Mesendoderm (in vitro differentiated cells): ENCODE measurements around the gene SERTAD3.
"Not testable (repeated sequence)": the region's sequence is repeated elsewhere in the genome, so short reads cannot be mapped to it uniquely, and the experiment has no call there.

Source experiments
- DNase-seq: peaks from one replicate; pipeline ENCODE4 v3.0.0; 2013
- H2AK5ac ChIP-seq: 2 replicates; pipeline ENCODE4 v1.6.1; 2013; ENCODE audit warnings: low read length, inconsistent platforms
- H2BK120ac ChIP-seq: 2 replicates; pipeline ENCODE4 v1.6.1; 2013; ENCODE audit warnings: low read depth, mild to moderate bottlenecking, low read length, moderate library complexity, mixed read lengths
- H2BK15ac ChIP-seq: replicated peaks from 2 replicates; pipeline ENCODE4 v1.6.1; 2013; ENCODE audit warnings: low read depth, mild to moderate bottlenecking, moderate library complexity
- H2BK5ac ChIP-seq: 2 replicates; pipeline ENCODE4 v1.6.1; 2013; ENCODE audit warnings: low read length, inconsistent platforms
- H3K18ac ChIP-seq: 2 replicates; pipeline ENCODE4 v1.6.1; 2013; ENCODE audit warnings: mild to moderate bottlenecking, low read length, mixed read lengths
- H3K23ac ChIP-seq: one replicate; pipeline ENCODE4 v1.6.1; 2013; ENCODE audit warnings: low read length
- H3K27ac ChIP-seq: 2 replicates; pipeline ENCODE4 v1.5.1; 2013; ENCODE audit warnings: low read depth, mild to moderate bottlenecking, inconsistent platforms, low read length, moderate library complexity
- H3K27me3 ChIP-seq: 2 replicates; pipeline ENCODE4 v1.6.1; 2013; ENCODE audit warnings: low read length, control low read depth, mild to moderate bottlenecking, inconsistent platforms; ENCODE audit not compliant: insufficient read depth, poor library complexity
- H3K36me3 ChIP-seq: 2 replicates; pipeline ENCODE4 v1.6.1; 2013; ENCODE audit warnings: low read length, inconsistent platforms; ENCODE audit not compliant: control insufficient read depth, insufficient read depth
- H3K4ac ChIP-seq: one replicate; pipeline ENCODE4 v1.6.1; 2013; ENCODE audit warnings: low read depth, mild to moderate bottlenecking, low read length, moderate library complexity
- H3K4me1 ChIP-seq: 2 replicates; pipeline ENCODE4 v1.6.1; 2013; ENCODE audit warnings: low read depth, low read length, inconsistent platforms; ENCODE audit not compliant: control insufficient read depth
- H3K4me2 ChIP-seq: 2 replicates; pipeline ENCODE4 v1.6.1; 2013; ENCODE audit warnings: low read length
- H3K4me3 ChIP-seq: 2 replicates; pipeline ENCODE4 v1.5.1; 2013; ENCODE audit warnings: mild to moderate bottlenecking, low read length
- H3K56ac ChIP-seq: one replicate; pipeline ENCODE4 v1.6.1; 2013; ENCODE audit warnings: low read length
- H3K79me1 ChIP-seq: 2 replicates; pipeline ENCODE4 v1.6.1; 2013; ENCODE audit warnings: low read length, inconsistent platforms
- H3K79me2 ChIP-seq: 2 replicates; pipeline ENCODE4 v1.6.1; 2013; ENCODE audit warnings: mild to moderate bottlenecking, low read length; ENCODE audit not compliant: control insufficient read depth, insufficient read depth
- H3K9ac ChIP-seq: 2 replicates; pipeline ENCODE4 v1.6.1; 2013; ENCODE audit warnings: low read length, inconsistent platforms
- H4K5ac ChIP-seq: one replicate; pipeline ENCODE4 v1.6.1; 2013; ENCODE audit warnings: low read length
- H4K8ac ChIP-seq: one replicate; pipeline ENCODE4 v1.6.1; 2013; ENCODE audit warnings: low read depth, mild to moderate bottlenecking, control low read depth, low read length, moderate library complexity
- WGBS: extraction: QIAGEN DNeasy Blood & Tissue Kit; methylation state at CpG from one replicate; pipeline ENCODE4 v1.1.7; 2013; ENCODE audit warnings: low lambda C conversion rate, missing lambda C conversion rate; ENCODE audit not compliant: insufficient coverage; ENCODE audit errors: extremely low coverage; 5-methylcytosine and 5-hydroxymethylcytosine counted together

Gene SERTAD3

DNA sequence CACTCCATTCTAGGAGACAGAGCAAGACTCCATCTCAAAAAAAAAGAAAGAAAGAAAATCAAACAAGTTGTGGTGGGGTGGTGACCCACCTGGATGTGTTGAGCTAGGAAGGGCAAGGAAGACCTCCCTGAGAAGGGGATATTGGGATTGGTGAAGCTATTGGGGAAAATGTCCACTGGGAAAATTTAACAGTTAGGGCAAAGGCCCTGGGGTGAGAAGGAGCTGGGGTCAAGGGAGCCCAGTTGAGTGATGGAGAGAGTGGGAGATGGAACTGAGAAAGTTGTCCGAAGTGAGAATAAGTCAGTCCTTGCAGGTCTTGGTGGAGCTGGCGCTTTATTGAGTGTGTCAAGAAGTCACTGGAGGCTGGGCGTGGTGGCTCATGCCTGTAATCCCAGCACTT is 5.9 kb downstream of the SERTAD3 start:
- Histone ChIP-seq H2BK15ac (no peak overlapping the region), H3K18ac (no peak overlapping the region), H4K8ac (no peak overlapping the region), H3K9ac (no peak overlapping the region), H2BK5ac (no peak overlapping the region), H3K4me2 (no peak overlapping the region), H3K79me2 (peaks cover 17% of the 10 kb centered on the region), H3K36me3 (peaks cover 2% of the 10 kb centered on the region), H3K4me3 (no peak overlapping the region), H3K56ac (no peak overlapping the region), H4K5ac (no peak overlapping the region), H3K27ac (no peak overlapping the region), H3K23ac (no peak overlapping the region), H2BK120ac (no peak overlapping the region), H3K4ac (no peak overlapping the region), H3K79me1 (peaks cover 9% of the 10 kb centered on the region), H2AK5ac (no peak overlapping the region), H3K4me1 (no peaks in the 10 kb centered on the region), H3K27me3 (no peaks in the 10 kb centered on the region)
- DNase-seq: no peak
- WGBS: no CpG with 5 or more reads among the region's 3 CpGs

GRCh38 chr19:40433391-40434216 is 10.5 kb downstream of the SERTAD3 start:
- Histone ChIP-seq H3K9ac (peak overlapping the region; percentile 92), H3K27ac (peak overlapping the region; percentile 97), H3K27me3 (no peaks in the 10 kb centered on the region)

GRCh38 chr19:40432760-40433159 is 11.4 kb downstream of the SERTAD3 start:
- H4K8ac ChIP-seq, H3K4me2 ChIP-seq, H3K23ac ChIP-seq, H3K79me2 ChIP-seq, H3K4me3 ChIP-seq, DNase-seq, H2BK120ac ChIP-seq, H4K5ac ChIP-seq, H2BK15ac ChIP-seq, H2AK5ac ChIP-seq, H2BK5ac ChIP-seq, H3K27me3 ChIP-seq, H3K4me1 ChIP-seq, H3K79me1 ChIP-seq, H3K36me3 ChIP-seq: not testable (repeated sequence)
- peak overlapping the region; percentile 98 for H3K56ac ChIP-seq
- H3K4ac ChIP-seq: peak overlapping the region; percentile 87
- peak overlapping the region; percentile 92 for H3K9ac ChIP-seq
- no CpG with 5 or more reads among the region's 7 CpGs for WGBS
- peak overlapping the region; percentile 97 for H3K27ac ChIP-seq
- H3K18ac ChIP-seq: peak overlapping the region; percentile 81

More at GRCh38 chr19:40433391-40434216, 10.5 kb downstream of the SERTAD3 start:
- peak overlapping the region; percentile 81 for H3K18ac ChIP-seq
- H2BK120ac ChIP-seq: no peak overlapping the region
- peak overlapping the region; percentile 87 for H3K4ac ChIP-seq
- H2BK15ac ChIP-seq: no peak overlapping the region
- H4K5ac ChIP-seq: peak overlapping the region; percentile 77
- H3K23ac ChIP-seq: peak overlapping the region; percentile 66
- peak overlapping the region; percentile 23 for H3K4me3 ChIP-seq
- no CpG with 5 or more reads among the region's 50 CpGs for WGBS
- H2BK5ac ChIP-seq: peak overlapping the region; percentile 84
- no peak overlapping the region for H2AK5ac ChIP-seq
- peak overlapping the region; percentile 74 for H3K4me2 ChIP-seq
- H3K79me1 ChIP-seq: no peaks in the 10 kb centered on the region
- H3K79me2 ChIP-seq: no peaks in the 10 kb centered on the region
- no peaks in the 10 kb centered on the region for H3K4me1 ChIP-seq
- H3K36me3 ChIP-seq: no peaks in the 10 kb centered on the region
- peak overlapping the region; percentile 95 for H4K8ac ChIP-seq
- peak overlapping the region; percentile 98 for H3K56ac ChIP-seq
- peak; percentile 94 for DNase-seq

DNA sequence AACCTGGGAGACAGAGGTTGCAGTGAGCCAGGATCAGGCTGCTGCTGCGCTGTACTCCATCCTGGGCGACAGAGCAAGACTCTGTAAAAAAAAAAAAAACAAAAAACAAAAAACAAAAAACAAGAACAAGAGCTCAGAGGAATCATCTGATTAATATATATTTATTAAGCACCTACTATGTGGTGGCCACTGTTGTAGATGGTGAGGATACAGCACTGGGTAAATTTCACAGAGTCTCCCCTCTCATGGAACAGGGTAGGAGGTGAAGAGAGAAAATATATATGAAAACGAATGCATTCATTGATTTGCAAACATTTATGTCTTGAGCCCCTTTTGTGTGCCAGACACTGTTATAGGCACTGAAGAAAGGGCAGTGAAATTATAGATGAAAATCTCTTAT is 12.4 kb downstream of the SERTAD3 start:
- H2BK120ac ChIP-seq: no peak overlapping the region
- no peak overlapping the region for H2BK5ac ChIP-seq
- H2BK15ac ChIP-seq: no peak overlapping the region
- no CpG with 5 or more reads among the region's 3 CpGs for WGBS
- H3K23ac ChIP-seq: no peak overlapping the region
- H3K27ac ChIP-seq: no peak overlapping the region
- no peaks in the 10 kb centered on the region for H3K4me1 ChIP-seq
- no peak for DNase-seq
- H3K27me3 ChIP-seq: no peaks in the 10 kb centered on the region
- H4K5ac ChIP-seq: no peak overlapping the region
- H3K4me2 ChIP-seq: no peak overlapping the region
- no peaks in the 10 kb centered on the region for H3K36me3 ChIP-seq
- H3K79me1 ChIP-seq: no peaks in the 10 kb centered on the region
- no peak overlapping the region for H3K4ac ChIP-seq
- no peaks in the 10 kb centered on the region for H3K79me2 ChIP-seq
- H3K56ac ChIP-seq: no peak overlapping the region
- no peak overlapping the region for H2AK5ac ChIP-seq
- H3K18ac ChIP-seq: no peak overlapping the region
- no peak overlapping the region for H3K4me3 ChIP-seq
- no peak overlapping the region for H4K8ac ChIP-seq
- H3K9ac ChIP-seq: no peak overlapping the region

- not testable (repeated sequence) for H4K8ac ChIP-seq, H3K18ac ChIP-seq, H3K4me3 ChIP-seq, H3K4me2 ChIP-seq, H3K4me1 ChIP-seq, H3K27me3 ChIP-seq, H3K9ac ChIP-seq, DNase-seq, H3K56ac ChIP-seq, H3K4ac ChIP-seq, H4K5ac ChIP-seq, H3K27ac ChIP-seq, H2BK15ac ChIP-seq, H3K79me2 ChIP-seq, H3K79me1 ChIP-seq, H2AK5ac ChIP-seq, H3K23ac ChIP-seq, H2BK5ac ChIP-seq, H3K36me3 ChIP-seq, H2BK120ac ChIP-seq
- no CpG with 5 or more reads among the region's 10 CpGs for WGBS
Observed at GRCh38 chr19:40430242-40430641, 13.9 kb downstream of the SERTAD3 start.

DNA sequence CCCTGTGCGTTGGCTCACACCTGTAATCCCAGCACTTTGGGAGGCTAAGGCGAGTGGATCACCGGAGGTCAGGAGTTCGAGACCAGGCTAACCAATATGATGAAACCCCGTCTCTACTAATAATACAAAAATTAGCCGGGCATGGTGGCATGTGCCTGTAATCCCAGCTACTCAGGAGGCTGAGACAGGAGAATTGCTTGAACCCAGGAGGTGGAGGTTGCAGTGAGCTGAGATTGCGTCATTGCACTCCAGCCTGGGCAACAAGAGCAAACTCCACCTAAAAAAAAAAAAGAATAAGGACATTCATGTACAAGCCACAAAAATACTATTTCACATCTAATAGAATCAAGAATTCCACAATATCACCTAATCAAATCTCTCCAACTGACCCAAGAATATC is 15.9 kb downstream of the SERTAD3 start:
- not testable (repeated sequence) for H3K4ac ChIP-seq, H4K5ac ChIP-seq, H2BK120ac ChIP-seq, H3K56ac ChIP-seq, H3K23ac ChIP-seq, H3K27me3 ChIP-seq, H3K79me2 ChIP-seq, H3K4me1 ChIP-seq, H2BK5ac ChIP-seq, H3K27ac ChIP-seq, H2BK15ac ChIP-seq, DNase-seq, H3K9ac ChIP-seq, H3K4me2 ChIP-seq, H3K4me3 ChIP-seq, H3K79me1 ChIP-seq, H4K8ac ChIP-seq, H3K36me3 ChIP-seq, H2AK5ac ChIP-seq, H3K18ac ChIP-seq
- no CpG with 5 or more reads among the region's 7 CpGs for WGBS
